Transverse colon (tissue), 4 donors: Measurements from ENCODE around the gene PLXDC2.

Experiments used
- CTCF ChIP-seq, 5 experiments: fragments of 200-600 bp in 3 of 5; fragments of 450-650 bp in 2 of 5; sonication (generic) in 3 of 5; IDR thresholded peaks; 1 replicate in 2 of 5; 2 replicates in 3 of 5; pipeline ENCODE4 v1.5.1; 2016 to 2017; ENCODE audit warnings: antibody characterized with exemption in 5 of 5, inconsistent platforms in 3 of 5, mild to moderate bottlenecking in 2 of 5, moderate library complexity in 1 of 5
- POLR2AphosphoS5 ChIP-seq, 3 donors: sonication (generic); formaldehyde crosslinking; IDR thresholded peaks; one replicate each; pipeline ENCODE4 v1.6.1; 2016; ENCODE audit warnings: antibody characterized with exemption in 3 of 3

GRCh38 chr10:19888061-19888660 lies 71.9 kb downstream of the PLXDC2 start:
- TF ChIP-seq CTCF (IDR thresholded peaks at IDR 0.05) (no peak), POLR2AphosphoS5 (IDR thresholded peaks at IDR 0.05) (no peak)
